Liver (tissue), 3 donors: Measurements from ENCODE around the gene LMF1.

Experiments
- TF ChIP-seq, protein P1 (sequence below): IDR thresholded peaks from 2 replicates; pipeline ENCODE4 v1.6.1; 2016; ENCODE audit warnings: antibody characterized with exemption
- TF ChIP-seq, protein P2 (sequence below): fragments of 150-350 bp; IDR thresholded peaks from 2 replicates; pipeline ENCODE4 v1.5.1; 2017; ENCODE audit warnings: improper control_type of control experiment, low read depth, low read length; ENCODE audit not compliant: missing input control
- donor health status: healthy.
- donor health status: healthy.

- TF ChIP-seq, protein P1, sequence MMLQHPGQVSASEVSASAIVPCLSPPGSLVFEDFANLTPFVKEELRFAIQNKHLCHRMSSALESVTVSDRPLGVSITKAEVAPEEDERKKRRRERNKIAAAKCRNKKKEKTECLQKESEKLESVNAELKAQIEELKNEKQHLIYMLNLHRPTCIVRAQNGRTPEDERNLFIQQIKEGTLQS = no peak
- TF ChIP-seq, protein P2, sequence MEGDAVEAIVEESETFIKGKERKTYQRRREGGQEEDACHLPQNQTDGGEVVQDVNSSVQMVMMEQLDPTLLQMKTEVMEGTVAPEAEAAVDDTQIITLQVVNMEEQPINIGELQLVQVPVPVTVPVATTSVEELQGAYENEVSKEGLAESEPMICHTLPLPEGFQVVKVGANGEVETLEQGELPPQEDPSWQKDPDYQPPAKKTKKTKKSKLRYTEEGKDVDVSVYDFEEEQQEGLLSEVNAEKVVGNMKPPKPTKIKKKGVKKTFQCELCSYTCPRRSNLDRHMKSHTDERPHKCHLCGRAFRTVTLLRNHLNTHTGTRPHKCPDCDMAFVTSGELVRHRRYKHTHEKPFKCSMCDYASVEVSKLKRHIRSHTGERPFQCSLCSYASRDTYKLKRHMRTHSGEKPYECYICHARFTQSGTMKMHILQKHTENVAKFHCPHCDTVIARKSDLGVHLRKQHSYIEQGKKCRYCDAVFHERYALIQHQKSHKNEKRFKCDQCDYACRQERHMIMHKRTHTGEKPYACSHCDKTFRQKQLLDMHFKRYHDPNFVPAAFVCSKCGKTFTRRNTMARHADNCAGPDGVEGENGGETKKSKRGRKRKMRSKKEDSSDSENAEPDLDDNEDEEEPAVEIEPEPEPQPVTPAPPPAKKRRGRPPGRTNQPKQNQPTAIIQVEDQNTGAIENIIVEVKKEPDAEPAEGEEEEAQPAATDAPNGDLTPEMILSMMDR = no peak
Measured at GRCh38 chr16:972316-973002, 1.7 kb upstream of the LMF1 start.
